ENCODE data around the gene SLC2A5.

The SLC2A5 gene

DNA sequence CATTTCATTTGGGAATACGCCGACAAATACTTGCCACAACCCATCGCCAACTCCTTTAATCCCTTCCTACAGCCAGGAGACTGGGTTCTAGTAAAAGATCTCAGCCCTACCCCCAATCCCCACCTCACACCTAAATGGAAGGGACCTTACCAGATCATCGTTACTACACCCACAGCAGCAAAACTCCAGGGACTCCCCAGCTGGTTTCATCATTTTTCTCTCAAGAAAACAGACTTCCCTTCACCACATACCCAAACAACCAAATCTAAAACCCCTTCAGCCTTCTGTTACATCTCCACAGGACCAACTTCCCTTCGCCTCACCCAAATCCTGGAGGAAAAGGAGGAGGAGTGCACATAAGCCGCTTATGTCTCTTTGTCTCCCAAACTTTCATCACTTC, 23.7 kb upstream of the SLC2A5 start:
- no peak for DNase-seq (ENCODE audit: low read depth)

DNA sequence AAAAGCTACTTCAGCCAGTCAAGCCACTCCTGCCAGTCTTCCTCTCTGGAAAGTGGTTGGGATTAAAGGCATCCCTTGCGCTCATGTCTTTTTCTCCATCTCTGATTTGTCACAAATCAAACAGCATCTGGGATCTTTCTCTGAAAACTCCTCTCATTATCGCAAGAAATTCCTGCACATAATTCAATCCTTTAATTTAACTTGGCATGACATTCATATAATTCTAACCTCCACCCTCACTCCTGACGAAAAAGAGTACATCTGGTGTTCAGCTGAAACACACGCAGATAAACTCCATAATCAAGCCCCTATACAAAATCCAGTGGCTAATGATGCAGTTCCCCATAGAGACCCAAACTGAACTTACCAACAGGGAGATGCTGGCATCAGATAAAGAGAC, 19.4 kb upstream of the SLC2A5 start:
- no peak for DNase-seq (ENCODE audit: low read depth)

DNA sequence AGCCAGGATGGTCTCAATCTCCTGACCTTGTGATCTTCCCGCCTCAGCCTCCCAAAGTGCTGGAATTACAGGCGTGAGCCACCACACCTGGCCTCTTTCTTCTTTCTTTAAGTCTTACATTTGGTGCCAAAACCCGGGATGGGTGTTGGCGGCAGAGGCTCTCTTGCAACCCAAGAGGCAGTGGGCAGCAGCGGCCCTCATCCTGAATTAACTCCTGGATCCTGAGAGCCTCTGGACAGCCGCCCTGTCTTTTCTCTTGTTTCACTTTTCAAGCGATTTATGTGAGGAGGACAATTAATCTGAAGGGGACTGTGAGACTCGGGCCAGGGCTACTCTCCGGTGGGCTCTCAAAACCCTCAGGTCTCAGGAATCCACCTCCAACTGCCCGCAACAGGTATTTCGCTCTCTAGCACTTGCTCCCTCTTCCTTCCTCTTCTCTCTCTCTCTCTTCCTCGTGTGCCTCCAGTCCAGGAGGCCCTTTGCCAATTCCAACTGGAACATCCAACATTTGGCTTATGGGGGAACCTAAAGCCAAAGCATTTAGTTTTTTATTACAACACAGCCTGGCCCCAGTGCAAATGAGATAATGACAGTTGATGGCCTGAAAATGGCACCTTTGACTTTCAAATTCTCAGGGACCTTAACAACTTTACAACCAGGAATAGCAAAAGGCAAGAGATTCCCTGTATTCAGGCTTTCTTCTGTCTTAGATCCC, 18.1 kb upstream of the SLC2A5 start:
- DNase-seq (ENCODE audit: low read depth): no peak

DNA sequence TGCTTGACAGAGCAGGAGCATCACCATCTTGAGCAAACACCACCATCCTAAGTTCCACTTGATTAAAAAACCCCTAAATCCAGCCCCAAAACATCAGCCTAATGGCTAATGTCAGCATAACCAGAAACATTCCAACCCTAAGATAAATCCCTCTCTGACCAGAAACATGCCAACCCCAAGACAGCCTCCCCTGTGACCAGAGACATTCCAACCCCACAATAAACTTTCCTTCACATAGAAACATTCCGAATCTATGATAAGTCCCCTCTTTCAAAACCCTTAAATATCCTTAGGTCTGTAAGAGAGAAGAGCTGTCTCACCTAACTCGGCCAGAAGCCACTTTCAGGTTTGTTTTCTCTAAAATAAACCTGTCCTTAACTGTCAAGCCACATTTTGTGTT, 17.4 kb upstream of the SLC2A5 start:
- DNase-seq (ENCODE audit: low read depth): no peak

DNA sequence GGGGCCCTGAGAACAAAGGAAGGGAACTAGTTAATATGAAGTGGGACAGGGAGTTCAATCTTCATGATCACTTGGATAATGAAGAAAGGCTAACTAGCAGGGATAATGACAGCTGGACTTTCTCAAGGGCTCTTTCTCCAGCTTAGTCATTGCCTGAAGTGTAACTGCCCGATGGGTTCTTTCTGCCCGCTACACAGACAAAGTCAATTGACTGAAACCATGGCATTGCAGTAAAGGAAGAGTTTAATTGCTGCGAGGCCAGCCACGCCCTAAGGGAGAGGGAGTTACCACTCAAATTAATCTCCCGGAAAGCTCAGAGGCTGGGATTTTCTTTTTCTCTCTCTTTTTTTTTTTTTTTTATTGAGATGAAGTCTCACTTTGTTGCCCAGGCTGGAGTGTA, 16.6 kb upstream of the SLC2A5 start:
- DNase-seq (ENCODE audit: low read depth): no peak

DNA sequence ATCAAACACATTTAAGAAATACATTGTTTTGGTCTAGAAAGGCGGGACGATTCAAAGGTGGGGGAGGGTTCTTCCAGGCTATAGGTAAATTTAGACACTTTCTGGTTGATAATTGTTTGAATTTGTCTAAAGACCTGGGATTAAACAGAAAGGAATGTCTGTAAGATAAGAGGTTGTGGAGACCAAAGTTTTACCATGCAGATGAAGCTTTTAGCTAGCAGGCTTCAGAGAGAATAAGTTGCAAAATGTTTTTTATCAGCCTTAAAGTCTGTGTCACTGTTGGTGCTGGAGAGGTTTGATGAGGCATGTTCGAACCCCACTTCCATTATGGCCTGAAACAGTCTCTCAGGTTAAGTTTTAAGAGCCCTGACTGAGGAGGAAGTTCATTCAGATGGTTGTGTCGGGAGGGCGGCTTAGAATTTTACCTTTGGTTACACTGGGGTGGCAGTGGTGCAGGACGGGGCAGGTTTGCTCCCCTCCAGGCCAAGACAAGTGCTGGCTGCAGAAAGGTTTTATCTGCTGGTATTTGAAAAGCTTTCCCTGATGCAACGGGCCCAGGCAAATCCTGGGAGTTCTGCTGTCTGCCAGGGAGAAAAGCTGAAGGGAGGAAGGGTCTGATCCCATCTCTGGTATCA, 16.0 kb upstream of the SLC2A5 start:
- DNase-seq (ENCODE audit: low read depth): no peak

DNA sequence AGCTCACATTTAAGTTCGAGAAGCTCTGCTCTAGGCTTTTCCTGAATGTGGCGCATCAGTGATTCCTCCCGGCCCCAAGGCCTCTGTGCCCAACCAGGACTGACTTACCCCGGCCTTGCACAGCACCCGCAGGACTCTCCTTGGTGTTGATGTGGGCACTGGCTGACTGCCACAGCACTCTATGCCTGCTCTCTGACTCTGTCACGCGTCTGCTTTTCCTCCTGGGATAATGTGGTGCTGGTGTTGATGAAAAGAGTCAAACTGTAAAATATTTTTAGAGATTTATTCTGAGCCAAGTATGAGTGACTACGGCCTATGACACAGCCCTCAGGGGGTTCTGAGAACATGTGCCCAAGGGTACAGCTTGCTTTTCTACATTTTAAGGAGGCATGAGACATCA, 15.5 kb upstream of the SLC2A5 start:
- DNase-seq (ENCODE audit: low read depth): no peak

DNA sequence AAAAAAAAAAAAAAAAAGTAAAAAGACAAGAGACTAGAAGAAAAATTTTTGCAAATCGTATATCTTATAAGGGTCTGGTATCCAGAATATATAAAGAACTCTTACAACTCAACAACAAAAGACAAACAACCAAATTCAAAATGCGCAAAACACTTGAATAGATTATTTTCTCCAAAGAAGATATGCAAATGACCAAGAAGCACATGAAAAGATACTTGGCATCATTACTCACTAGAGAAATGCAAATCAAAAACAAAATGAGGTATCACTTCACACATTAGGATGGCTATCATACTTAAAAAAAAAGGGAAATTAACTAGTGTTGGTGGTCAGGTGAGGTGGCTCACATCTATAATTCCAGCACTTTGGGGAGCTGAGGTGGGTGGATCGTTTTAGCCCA, 12.0 kb upstream of the SLC2A5 start:
- DNase-seq (ENCODE audit: low read depth): no peak

DNA sequence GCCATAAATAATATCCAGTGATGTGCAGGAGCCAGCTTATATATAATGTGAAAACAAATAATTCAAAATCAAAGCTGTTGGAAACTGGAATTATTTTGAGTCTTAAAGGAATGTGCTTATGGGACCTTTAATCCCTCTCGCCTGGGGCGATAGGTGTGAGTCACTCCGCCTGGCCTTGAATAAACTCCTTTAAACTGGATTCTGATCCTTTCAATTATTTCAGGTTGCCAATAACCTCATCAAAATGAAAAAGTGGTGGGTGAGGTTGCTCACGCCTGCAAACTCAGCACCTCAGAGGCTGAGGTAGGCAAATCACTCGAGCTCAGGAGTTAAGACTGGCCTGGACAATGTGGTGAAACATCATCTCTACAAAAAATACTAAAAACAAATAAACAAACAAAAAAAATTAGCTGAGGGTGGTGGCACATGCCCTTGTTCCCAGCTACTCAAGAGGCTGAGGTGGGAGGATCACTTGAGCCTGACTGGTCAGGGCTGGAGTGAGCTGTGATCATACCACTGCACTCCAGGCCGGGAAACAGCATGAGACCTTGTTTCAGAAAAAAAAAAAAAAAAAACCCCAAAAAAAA, 11.4 kb upstream of the SLC2A5 start:
- DNase-seq (ENCODE audit: low read depth): no peak

DNA sequence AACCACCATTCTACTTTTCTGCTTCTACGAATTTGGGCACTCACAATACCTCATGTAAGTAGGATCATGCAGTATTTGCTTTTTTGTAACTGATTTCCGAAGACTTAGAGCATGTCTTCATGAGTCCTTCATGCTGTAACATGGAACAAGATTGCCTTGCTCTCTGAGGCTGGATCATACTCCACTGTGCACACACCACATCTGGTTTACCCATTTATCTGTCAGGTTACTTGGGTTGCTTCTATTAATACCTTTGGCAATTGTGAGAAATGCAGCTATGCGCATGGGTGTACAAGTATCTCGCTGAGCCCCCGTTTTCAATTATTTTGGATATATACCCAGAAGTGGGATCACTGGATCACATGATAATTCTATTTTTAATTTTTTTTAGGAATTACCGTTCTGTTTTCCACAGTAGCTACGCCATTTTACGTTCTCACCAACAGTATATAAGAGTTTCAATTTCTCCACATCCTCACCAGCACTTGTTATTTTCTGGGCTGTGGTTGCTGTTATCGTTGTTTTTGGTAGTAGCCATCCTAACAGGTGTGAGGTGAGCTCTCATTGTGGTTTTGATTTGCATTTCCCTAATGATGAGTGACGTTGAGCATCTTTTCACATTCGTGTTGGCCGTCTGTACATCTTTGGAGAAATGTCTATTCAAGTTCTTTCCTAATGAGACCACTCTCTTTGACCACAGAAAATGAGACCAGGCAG, 10.7 kb upstream of the SLC2A5 start:
- DNase-seq (ENCODE audit: low read depth): no peak

DNA sequence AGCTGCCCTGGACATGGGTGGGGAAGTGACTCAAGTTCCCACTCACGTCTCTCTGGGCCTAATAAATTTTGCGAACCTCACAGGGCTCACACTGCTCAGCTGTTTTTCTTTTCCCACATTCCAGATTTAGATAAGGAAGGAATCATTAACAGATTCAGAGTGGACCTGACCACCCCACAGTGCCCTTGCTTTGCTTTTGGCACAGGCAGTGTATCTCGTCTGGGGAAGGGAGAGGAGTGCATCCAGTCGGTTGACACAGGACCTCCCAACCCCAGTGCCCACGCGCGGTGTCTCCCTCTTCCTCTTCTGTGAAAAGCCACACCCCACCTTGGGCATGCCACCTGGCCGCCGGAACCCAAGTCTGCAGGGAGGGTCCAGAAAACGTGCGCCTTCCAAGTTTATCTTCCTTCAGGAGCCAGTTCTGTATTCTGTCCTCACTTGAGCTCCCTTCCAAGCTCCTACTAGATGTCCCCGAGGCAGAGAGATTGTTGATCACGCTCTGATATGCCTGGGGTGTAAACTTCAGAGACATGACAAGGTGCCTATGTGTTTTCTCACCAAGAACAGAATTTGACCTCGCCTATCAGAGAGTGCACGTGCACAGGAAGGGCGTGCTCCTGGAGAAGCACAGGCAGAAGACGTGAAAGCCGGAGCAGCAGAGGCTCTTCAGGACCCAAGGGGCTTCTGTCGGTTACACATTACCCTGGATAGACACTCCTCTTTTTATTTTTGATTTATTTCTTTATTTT, 9.5 kb upstream of the SLC2A5 start:
- DNase-seq (ENCODE audit: low read depth): no peak

DNA sequence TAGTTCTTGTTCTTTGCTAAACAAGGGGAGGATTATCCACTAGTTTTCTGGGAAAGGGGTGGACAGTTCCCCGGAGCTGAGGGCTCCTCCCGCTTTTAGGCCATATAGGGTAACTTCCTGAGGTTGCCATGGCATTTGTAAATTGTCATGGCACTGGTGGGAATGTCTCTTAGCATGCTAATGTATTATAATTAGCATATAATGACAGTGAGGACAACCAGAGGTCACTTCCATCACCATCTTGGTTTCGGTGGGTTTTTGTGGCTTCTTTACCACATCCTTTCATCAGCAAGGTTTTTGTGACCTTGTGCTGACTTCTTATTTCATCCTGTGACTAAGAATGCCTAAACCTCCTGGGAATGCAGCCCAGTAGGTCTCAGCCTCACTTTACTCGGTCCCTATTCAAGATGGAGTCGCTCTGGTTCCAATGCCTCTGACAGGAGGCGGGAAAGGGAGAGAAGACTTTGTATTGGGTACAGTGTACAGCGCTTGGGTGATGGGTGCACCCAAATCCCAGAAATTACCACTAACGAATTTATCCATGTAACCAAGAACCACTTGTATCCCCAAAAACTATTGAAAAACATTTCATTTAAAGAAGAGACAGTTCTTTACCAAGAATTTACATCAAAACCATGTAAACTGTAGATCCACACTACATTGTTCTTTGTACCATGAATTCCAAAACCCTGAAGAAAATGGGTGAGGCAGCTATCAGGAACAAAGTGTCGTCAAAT, 8.7 kb upstream of the SLC2A5 start:
- DNase-seq (ENCODE audit: low read depth): no peak

DNA sequence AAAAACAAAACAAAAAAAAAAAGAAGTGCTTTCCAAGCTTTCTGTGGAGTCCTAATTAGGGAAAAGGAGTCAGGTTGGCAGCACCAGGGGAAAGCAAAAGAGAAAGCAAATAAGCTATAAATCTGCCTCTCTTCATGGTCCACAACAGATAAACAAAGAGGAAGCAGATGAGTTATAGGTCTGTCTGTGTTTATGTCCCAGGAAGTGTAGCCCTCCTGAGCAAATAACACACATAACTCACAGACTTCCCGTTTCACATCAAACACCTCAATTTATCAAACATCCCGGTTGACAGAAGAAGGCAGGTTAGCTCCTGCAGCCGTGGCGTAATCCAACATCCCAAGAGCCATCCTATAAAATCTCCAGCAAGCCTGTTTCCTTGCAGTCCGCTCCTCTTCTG, 5.6 kb upstream of the SLC2A5 start:
- no peak for DNase-seq (ENCODE audit: low read depth)

DNA sequence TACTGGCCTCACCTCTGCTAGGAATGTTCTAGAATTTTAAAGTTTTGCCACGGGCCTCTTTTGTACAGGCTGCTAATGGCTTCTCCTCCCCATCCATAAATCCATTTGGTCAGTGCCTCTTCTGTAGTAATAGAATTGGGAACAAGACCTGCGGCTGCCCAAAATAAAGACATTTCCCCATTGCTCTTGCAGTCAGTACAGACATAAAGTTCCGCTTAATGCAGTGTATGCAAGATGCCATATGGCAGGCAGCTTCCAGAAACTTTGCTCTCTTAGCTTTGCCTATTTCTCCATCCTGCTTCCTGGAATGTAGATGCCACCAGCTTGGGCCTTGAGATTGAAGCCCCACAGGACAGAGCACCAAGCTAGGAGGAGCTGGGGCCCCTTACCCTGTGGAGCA, 3.7 kb upstream of the SLC2A5 start:
- no peak for DNase-seq (ENCODE audit: low read depth)

DNA sequence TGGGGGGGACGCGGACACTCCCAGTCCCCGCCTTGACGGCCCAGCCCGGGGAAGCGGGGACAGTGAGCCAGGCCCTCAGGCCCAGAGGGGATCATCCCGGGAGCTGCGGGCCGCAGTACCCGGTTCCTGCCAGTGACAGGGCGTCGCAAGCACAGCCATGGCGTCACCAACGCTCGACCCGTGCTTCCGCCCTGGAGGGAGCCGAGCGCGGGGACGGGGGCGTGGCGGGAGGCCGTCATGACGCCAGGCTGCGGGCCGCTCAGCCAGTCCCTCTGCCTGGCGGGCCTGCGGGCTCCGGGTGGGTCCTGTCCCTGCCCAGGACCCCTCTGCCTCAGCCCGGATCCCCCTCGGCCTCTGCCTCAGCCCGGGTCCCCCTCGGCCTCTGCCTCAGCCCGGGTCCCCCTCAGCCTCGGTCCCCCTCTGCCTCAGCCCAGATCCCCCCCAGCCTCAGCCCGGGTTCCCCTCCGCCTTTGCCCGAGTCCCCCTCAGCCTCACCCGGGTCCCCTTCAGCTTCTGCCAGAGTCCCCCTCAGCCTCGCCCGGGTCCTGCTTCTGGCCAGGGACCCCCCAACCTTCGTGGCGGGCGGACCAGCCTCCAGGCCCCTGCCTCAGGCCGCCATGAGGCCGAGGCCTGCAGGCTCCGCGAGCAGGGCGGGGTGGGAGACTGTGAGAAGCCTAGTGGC, 2.3 kb upstream of the SLC2A5 start:
- DNase-seq (ENCODE audit: low read depth): no peak

DNA sequence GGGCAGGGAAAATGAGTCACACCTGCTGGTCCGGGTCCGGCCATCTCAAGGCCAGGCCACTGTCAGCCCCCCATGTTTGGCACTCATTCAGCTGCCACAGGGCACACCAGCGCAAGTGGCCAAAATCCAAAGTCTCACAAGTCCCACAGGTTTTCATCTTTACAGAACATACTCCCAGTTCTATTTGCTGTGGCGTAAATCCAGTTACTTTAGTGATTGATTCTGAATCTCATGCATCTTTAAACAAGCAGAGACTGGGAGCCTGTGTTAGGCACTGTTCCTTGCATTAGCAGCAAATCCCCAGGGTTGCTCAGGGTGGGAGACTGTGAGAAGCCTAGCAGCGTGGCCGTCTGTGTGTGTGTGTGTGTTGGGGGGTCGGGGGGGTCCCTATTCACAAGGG, 1.1 kb upstream of the SLC2A5 start:
- DNase-seq (ENCODE audit: low read depth): no peak

DNA sequence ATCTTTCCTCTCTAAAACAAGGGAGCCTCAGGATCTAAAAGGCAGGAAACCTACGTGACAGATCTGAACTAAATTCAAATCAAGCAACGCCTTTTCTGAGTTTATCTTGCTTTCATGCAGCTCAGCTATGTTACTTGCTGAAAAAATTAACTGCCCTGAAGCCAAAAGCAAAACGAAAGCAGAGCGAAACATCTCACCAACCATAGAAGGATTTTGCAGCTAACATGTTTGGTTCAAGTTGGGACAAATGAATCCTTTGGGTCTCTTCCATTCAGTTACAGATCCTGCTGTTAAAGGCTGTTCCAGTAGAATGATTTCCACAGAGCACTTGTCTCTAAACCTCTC, 482 bp downstream of the SLC2A5 start:
- no peak for DNase-seq (ENCODE audit: low read depth)

DNA sequence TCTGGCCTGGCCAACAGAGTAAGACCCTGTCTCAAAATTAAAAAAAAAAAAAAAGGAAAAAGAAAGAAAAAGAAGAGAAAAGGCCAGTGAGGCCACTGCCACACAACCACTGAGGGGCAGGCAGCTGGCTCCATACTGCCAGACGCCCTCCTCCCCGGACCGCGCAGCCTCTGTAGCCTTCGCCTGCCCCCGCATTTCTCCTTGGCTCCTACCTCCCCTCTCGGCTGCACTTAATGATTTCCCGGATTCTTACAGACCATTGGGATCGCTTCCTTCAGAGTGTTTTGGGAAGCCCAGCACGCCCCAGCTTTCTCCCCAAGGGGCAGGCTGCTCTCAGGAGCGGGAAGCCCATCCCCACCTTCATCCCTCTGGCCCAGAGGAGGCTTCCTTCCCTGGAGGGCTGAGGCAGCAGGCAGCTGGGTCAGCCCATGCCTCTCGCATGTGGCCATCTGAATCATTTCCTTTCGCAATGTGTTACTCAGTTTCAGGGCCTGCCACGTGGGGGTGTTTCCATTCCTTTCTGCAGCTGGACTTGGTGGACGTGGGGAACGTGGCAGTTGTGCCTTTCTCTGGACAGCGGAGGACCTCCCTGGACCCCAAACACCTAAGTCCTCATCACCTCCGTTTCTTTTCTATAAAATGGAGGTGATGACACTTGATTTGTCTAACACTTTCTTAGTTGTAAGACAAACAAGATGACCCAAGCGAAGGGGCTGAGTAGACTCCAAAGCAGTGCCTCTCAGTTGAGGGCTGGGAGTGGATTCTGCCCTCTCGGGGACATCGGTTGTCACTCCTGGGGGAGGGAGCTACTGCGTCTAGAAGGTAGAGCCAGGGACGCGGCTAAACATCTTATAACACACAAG, 2.3 kb downstream of the SLC2A5 start:
- no peak for DNase-seq (ENCODE audit: low read depth)

DNA sequence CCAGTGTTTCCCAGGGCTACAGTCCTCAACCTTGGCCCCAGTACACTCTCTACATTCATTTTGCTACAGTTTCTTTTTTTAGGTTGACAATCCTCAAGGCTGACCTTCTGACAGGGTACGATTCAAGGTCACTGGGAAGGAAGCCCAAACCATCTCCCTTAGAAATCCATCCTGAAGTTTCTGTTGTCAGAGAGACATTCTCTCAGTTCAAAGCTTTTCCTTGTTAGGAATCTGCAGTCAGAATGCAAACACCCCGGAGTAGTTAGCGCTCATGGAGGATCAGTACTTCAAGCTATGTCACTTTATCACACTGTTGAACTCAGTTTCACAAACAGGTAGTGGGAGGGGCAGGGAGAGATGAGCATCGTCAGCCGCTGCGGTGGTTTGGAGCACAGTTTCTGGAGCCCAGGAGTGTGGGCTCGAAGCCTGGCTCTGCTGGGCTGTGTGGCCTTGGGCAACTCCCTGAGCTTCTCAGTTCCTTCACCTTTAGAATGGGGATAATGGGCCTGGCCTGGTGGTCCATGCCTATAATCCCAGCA, 4.2 kb downstream of the SLC2A5 start:
- DNase-seq (ENCODE audit: low read depth): no peak

DNA sequence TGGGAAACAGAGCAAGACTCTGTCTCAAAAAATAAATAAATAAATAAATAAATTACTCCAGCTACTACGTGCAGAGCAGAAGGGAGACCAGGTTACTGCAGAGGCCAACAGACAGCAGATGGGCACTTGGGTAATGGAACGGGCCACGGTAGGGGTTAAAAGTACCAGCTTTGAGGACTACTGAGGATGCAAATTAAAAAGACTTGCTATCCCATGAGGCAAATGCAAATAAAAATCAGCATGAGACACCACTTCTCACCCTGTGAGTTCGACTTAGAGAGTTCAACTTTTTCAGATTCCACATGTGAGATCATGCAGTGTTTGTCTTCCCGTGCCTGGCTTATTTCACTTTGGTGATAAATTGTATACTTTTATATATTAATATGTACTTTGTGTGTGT, 6.6 kb downstream of the SLC2A5 start:
- DNase-seq (ENCODE audit: low read depth): no peak

Data from activated T-helper 1 cell treated with Interleukin-2 at 50 U/mL for 16 hours (primary cell).